ENCODE measurements around the gene CD79B.

- no peak for TF ChIP-seq EZH2 (IDR thresholded peaks at IDR 0.05; ENCODE audit: low read length, unreplicated experiment)
- TF ChIP-seq, protein P1, sequence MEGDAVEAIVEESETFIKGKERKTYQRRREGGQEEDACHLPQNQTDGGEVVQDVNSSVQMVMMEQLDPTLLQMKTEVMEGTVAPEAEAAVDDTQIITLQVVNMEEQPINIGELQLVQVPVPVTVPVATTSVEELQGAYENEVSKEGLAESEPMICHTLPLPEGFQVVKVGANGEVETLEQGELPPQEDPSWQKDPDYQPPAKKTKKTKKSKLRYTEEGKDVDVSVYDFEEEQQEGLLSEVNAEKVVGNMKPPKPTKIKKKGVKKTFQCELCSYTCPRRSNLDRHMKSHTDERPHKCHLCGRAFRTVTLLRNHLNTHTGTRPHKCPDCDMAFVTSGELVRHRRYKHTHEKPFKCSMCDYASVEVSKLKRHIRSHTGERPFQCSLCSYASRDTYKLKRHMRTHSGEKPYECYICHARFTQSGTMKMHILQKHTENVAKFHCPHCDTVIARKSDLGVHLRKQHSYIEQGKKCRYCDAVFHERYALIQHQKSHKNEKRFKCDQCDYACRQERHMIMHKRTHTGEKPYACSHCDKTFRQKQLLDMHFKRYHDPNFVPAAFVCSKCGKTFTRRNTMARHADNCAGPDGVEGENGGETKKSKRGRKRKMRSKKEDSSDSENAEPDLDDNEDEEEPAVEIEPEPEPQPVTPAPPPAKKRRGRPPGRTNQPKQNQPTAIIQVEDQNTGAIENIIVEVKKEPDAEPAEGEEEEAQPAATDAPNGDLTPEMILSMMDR (conservative IDR thresholded peaks at IDR 0.05; ENCODE audit: low read depth, low read length): no peak
- TF ChIP-seq EZH2phosphoT487 (IDR thresholded peaks at IDR 0.05; ENCODE audit: borderline replicate concordance, low read length): no peak
Observed at GRCh38 chr17:63939401-63939800, 7.3 kb upstream of the CD79B start.

Data from PC-3 (cell line).